IPS-15b (cell line): Measurements from ENCODE around the gene LDAH.

Experiments used
- H3K27me3 ChIP-seq: one replicate; pipeline ENCODE4 v1.6.1; 2013; ENCODE audit warnings: low read length; ENCODE audit not compliant: control insufficient read depth, insufficient read depth
- H3K36me3 ChIP-seq: one replicate; pipeline ENCODE4 v1.6.1; 2013; ENCODE audit warnings: low read length; ENCODE audit not compliant: control insufficient read depth, insufficient read depth
- H3K4me1 ChIP-seq: one replicate; pipeline ENCODE4 v1.6.1; 2013; ENCODE audit warnings: mild to moderate bottlenecking, low read length; ENCODE audit not compliant: control insufficient read depth, insufficient read depth
- H3K4me3 ChIP-seq: one replicate; pipeline ENCODE4 v1.5.1; 2013; ENCODE audit warnings: low read depth, low read length
- H3K9ac ChIP-seq: one replicate; pipeline ENCODE4 v1.6.1; 2013; ENCODE audit warnings: low read depth, mild to moderate bottlenecking, low read length
- H3K9me3 ChIP-seq: one replicate; pipeline ENCODE4 v1.6.1; 2013; ENCODE audit warnings: mild to moderate bottlenecking, low read length; ENCODE audit not compliant: control insufficient read depth, insufficient read depth

LDAH gene

DNA sequence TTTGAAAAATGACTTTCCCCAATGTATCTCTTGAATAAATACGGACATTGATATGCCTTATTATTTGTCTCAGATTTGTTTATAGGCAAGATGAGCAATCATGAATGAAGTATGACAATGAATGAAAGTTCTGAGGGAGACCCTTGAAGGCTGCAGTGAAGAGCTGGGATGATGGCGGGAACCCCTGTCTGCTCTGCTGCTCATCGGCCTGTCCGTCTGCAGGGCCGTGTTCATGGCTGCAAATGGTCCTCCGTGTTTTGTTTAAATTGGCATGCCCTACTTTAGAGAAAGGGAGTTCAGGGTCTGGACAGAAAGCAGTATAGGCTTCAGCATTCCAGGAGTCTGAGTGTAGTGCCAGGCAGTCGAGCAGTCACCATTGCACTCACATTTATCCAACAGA, 170.8 kb downstream of the LDAH start:
- Histone ChIP-seq H3K4me3 (no peak overlapping the region), H3K36me3 (no peaks in the 10 kb centered on the region), H3K4me1 (peaks cover 6% of the 10 kb centered on the region), H3K9me3 (no peaks in the 10 kb centered on the region), H3K27me3 (peaks cover 18% of the 10 kb centered on the region), H3K9ac (no peak overlapping the region)

DNA sequence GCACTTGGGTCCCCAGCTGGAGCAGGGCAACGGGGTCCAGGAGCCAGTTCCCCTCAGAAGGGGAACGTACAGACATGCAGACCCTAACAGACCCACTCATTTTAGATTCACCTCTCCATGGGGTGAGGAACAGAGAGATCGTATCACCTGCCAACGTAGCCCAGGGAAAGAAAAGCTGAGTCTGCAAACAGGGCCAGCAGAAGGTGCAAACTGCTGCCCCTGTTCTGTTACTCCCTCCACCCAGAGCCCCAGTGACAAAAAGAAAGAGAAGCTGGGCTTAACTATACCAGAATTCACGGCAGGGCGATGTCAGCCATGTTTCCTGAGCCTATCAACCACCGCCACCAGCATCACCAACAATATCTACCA, 171.2 kb downstream of the LDAH start:
- Histone ChIP-seq H3K36me3 (no peaks in the 10 kb centered on the region), H3K4me1 (peaks cover 6% of the 10 kb centered on the region), H3K9ac (peak overlapping the region; percentile 82), H3K9me3 (no peaks in the 10 kb centered on the region), H3K27me3 (peaks cover 18% of the 10 kb centered on the region), H3K4me3 (peak overlapping the region; percentile 88)

DNA sequence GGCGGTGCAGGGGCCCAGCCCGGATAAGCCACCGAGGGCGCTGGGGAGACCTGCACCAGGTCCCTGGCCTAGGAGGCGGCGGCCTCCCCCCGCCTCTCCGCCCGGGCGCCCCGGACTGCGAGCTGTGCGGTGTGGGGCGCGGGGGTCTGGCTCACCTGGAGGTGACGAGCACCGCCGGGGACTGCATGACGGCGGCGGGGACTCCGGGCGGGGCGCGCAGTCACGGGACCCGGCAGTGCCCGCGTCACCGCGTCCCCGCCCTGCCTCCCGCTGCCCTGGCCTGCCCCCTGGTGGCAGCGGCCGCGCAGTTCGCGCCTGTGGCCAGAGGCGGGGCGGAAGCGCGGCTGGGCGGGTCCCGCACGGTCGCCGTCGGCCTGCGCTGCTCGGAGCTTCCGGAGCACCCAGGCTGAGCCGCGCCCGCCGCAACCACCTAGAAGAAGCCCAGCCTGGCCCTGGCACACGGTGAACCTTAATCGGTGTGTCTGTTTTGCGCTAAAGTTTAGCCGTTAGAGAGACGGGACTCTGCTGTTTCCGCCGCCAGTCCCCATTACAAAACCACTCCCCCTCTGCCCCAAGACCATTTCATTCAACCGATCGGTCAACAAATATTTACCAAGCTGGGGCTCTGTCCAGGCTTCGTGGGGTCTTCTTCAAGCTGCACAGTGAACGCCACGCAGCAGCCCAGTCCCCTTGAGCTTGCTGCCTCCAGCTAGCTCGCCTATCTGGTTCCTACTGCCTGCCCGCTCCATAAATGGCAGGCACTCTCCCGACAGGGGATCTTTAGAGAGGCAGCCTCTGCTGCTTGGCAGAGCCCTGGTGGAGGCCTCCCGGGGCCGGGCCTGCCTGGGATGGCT, 171.8 kb downstream of the LDAH start, which contains the start of gene HS1BP3:
HS1BP3 (minus strand) TSS at position 222 of the 854 bp plus-strand sequence; CDS start at position 187, 35 bp downstream.
- Histone ChIP-seq H3K9me3 (no peaks in the 10 kb centered on the region), H3K9ac (peak within 1 kb of the TSS; percentile 83)

DNA sequence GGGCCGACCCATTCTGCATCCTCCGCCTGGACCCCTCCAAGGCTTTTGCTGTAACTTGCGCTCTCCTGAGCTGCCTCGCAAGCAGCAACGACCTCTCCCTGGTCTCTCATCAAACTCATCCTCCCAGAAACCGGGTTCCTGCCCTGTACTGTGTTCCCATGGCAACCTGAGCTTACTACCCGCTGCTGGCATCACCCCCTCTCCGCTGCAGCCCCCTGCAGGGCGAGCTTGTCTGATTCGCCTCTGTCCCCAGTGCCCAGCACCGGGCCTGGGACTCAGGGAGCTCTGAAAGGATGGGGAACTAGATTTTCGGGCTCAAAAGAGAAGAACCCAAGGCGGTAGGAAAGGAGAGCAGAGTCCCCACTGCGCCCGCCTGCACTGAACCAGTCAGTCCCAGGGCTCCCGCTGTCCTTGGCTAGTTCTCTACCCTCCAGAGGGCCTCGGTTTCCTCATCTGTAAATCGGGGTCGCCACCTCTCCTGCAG, 172.5 kb downstream of the LDAH start:
- no peaks in the 10 kb centered on the region for H3K36me3 ChIP-seq
- H3K9ac ChIP-seq: peak overlapping the region; percentile 83
- no peaks in the 10 kb centered on the region for H3K9me3 ChIP-seq
- peak overlapping the region; percentile 88 for H3K4me3 ChIP-seq
- peaks cover 18% of the 10 kb centered on the region for H3K27me3 ChIP-seq
- H3K4me1 ChIP-seq: peaks cover 6% of the 10 kb centered on the region

More for the DNA sequence above, 171.8 kb downstream of the LDAH start, which contains the start of gene HS1BP3:
- H3K36me3 ChIP-seq: no peaks in the 10 kb centered on the region
- peak within 1 kb of the TSS; percentile 88 for H3K4me3 ChIP-seq
- H3K27me3 ChIP-seq: peaks cover 18% of the 10 kb centered on the region
- peaks cover 6% of the 10 kb centered on the region for H3K4me1 ChIP-seq

- no peak overlapping the region for H3K9ac ChIP-seq
- H3K4me1 ChIP-seq: peaks cover 6% of the 10 kb centered on the region
- H3K4me3 ChIP-seq: peak overlapping the region; percentile 88
- H3K36me3 ChIP-seq: peaks cover 4% of the 10 kb centered on the region
- peaks cover 18% of the 10 kb centered on the region for H3K27me3 ChIP-seq
- no peaks in the 10 kb centered on the region for H3K9me3 ChIP-seq
These were observed 172.9 kb downstream of the LDAH start for GRCh38 chr2:20649976-20650375.

GRCh38 chr2:20649576-20649975, 173.3 kb downstream of the LDAH start:
- no peak overlapping the region for H3K4me3 ChIP-seq
- H3K27me3 ChIP-seq: peaks cover 17% of the 10 kb centered on the region
- H3K4me1 ChIP-seq: peaks cover 6% of the 10 kb centered on the region
- H3K9ac ChIP-seq: no peak overlapping the region
- peaks cover 5% of the 10 kb centered on the region for H3K36me3 ChIP-seq
- no peaks in the 10 kb centered on the region for H3K9me3 ChIP-seq

GRCh38 chr2:20648831-20649230, 174.1 kb downstream of the LDAH start:
- Histone ChIP-seq H3K9me3 (no peaks in the 10 kb centered on the region), H3K4me3 (no peak overlapping the region), H3K4me1 (peaks cover 6% of the 10 kb centered on the region), H3K27me3 (peaks cover 15% of the 10 kb centered on the region), H3K9ac (no peak overlapping the region), H3K36me3 (peaks cover 5% of the 10 kb centered on the region)

- no peak overlapping the region for H3K4me3 ChIP-seq
- peaks cover 5% of the 10 kb centered on the region for H3K36me3 ChIP-seq
- H3K9me3 ChIP-seq: no peaks in the 10 kb centered on the region
- H3K4me1 ChIP-seq: peaks cover 6% of the 10 kb centered on the region
- peaks cover 15% of the 10 kb centered on the region for H3K27me3 ChIP-seq
- no peak overlapping the region for H3K9ac ChIP-seq
These were observed 174.7 kb downstream of the LDAH start for GRCh38 chr2:20648206-20648605.

DNA sequence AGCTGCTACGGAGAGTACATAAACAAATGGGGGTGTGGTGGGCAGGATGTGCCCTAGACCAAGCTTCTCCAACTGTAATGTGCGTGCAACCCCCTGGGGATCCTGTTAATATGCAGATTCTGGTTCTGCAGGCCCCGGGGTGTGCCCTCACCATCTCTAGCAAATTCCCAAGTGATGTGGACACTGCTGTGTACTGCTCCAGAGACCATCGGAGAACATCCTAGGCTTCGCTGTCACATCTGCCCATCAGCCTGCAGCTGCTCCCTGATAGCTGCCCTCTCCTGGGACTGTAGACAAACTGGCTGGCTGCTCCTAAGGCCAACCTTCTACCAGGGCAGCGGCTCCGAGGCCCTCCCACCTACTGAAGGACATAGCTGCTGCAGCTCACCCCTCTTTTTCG, 175.2 kb downstream of the LDAH start:
- H3K27me3 ChIP-seq: peaks cover 15% of the 10 kb centered on the region
- H3K9ac ChIP-seq: no peak overlapping the region
- H3K4me1 ChIP-seq: peaks cover 6% of the 10 kb centered on the region
- no peak overlapping the region for H3K4me3 ChIP-seq
- no peaks in the 10 kb centered on the region for H3K9me3 ChIP-seq
- H3K36me3 ChIP-seq: peaks cover 5% of the 10 kb centered on the region

GRCh38 chr2:20647211-20647610, 175.7 kb downstream of the LDAH start:
- Histone ChIP-seq H3K9me3 (no peaks in the 10 kb centered on the region), H3K4me3 (no peak overlapping the region), H3K4me1 (peaks cover 6% of the 10 kb centered on the region), H3K9ac (no peak overlapping the region), H3K36me3 (peaks cover 5% of the 10 kb centered on the region), H3K27me3 (peaks cover 13% of the 10 kb centered on the region)

DNA sequence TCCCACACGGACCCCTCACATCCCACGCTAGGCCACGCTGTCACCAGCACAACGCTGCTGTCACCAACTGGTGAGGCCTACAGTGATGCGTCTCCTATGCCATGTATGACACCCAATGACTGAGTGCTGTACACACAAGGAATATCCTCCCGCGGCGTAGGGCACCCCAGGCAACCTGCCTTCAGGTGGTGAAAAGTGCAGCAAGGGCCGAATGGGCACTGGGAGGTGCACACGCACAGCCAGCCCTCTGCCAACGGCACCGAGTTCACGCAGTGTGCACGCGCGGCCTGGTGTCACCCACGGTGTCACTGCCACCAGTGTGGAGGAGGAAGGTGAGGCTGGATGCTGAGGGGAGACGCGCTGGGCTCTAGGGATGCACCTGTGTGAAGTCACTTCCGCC, 176.5 kb downstream of the LDAH start:
- H3K9me3 ChIP-seq: no peaks in the 10 kb centered on the region
- no peak overlapping the region for H3K9ac ChIP-seq
- H3K4me1 ChIP-seq: peaks cover 3% of the 10 kb centered on the region
- peaks cover 5% of the 10 kb centered on the region for H3K36me3 ChIP-seq
- H3K4me3 ChIP-seq: no peak overlapping the region
- H3K27me3 ChIP-seq: peaks cover 7% of the 10 kb centered on the region

GRCh38 chr2:20645761-20646160, 177.1 kb downstream of the LDAH start:
- H3K9me3 ChIP-seq: no peaks in the 10 kb centered on the region
- H3K36me3 ChIP-seq: peaks cover 8% of the 10 kb centered on the region
- H3K4me3 ChIP-seq: no peak overlapping the region
- H3K4me1 ChIP-seq: peaks cover 3% of the 10 kb centered on the region
- no peak overlapping the region for H3K9ac ChIP-seq
- H3K27me3 ChIP-seq: peaks cover 7% of the 10 kb centered on the region
